Thyroid gland (tissue), 4 donors: Measurements from ENCODE around the gene SPRY1.

Source experiments
- CTCF ChIP-seq, 6 experiments: fragments of 200-600 bp in 3 of 6; fragments of 450-650 bp in 3 of 6; sonication (generic) in 3 of 6; IDR thresholded peaks; one replicate each; pipeline ENCODE4 v1.5.1; 2016 to 2019; ENCODE audit warnings: antibody characterized with exemption in 6 of 6, mild to moderate bottlenecking in 2 of 6, inconsistent platforms in 1 of 6, moderate library complexity in 1 of 6
- POLR2A ChIP-seq, 2 donors: fragments of 450-650 bp; IDR thresholded peaks; one replicate each; pipeline ENCODE4 v1.6.1; 2017; ENCODE audit warnings: antibody characterized with exemption in 2 of 2, mild to moderate bottlenecking in 2 of 2, moderate library complexity in 1 of 2

GRCh38 chr4:123366144-123366748, 30.3 kb upstream of the SPRY1 start:
- TF ChIP-seq CTCF (IDR thresholded peaks at IDR 0.05) (no peak), POLR2A (IDR thresholded peaks at IDR 0.05) (no peak)
